H9 (cell line): Measurements from ENCODE around the gene MAP3K20. TPM values are rescaled to one million over a fixed set of nuclear protein-coding genes. Genes with fewer than 3 reads are reported as not detected.

Experiments
- DNase-seq: peaks from one replicate; pipeline ENCODE4 v3.0.0-alpha.2; 2017
- H2AFZ ChIP-seq: one replicate; pipeline ENCODE4 v1.6.1; 2013; ENCODE audit warnings: mild to moderate bottlenecking, low read length, control low read depth, moderate library complexity
- H2AK5ac ChIP-seq: 2 replicates; pipeline ENCODE4 v1.6.1; 2013; ENCODE audit warnings: low read length, control low read depth, mixed read lengths; ENCODE audit not compliant: insufficient read length
- H2BK120ac ChIP-seq: one replicate; pipeline ENCODE4 v1.6.1; 2013; ENCODE audit warnings: low read depth, mild to moderate bottlenecking, low read length, control low read depth, inconsistent platforms; ENCODE audit not compliant: poor library complexity, severe bottlenecking
- H2BK12ac ChIP-seq: 2 replicates; pipeline ENCODE4 v1.6.1; 2013; ENCODE audit warnings: low read length, control low read depth, mixed read lengths, low read depth; ENCODE audit not compliant: insufficient read length
- H2BK15ac ChIP-seq: 2 replicates; pipeline ENCODE4 v1.6.1; 2013; ENCODE audit warnings: low read depth, low read length, control low read depth
- H2BK20ac ChIP-seq: one replicate; pipeline ENCODE4 v1.6.1; 2013; ENCODE audit warnings: low read depth, mild to moderate bottlenecking, low read length, control low read depth, inconsistent platforms; ENCODE audit not compliant: poor library complexity, severe bottlenecking
- H2BK5ac ChIP-seq: 2 replicates; pipeline ENCODE4 v1.6.1; 2013; ENCODE audit warnings: low read length, control low read depth, mixed read lengths; ENCODE audit not compliant: insufficient read length
- H3K14ac ChIP-seq: 2 replicates; pipeline ENCODE4 v1.6.1; 2013; ENCODE audit warnings: low read length, control low read depth; ENCODE audit not compliant: insufficient read depth
- H3K18ac ChIP-seq: 2 replicates; pipeline ENCODE4 v1.6.1; 2013; ENCODE audit warnings: low read depth, mild to moderate bottlenecking, mixed read lengths, low read length, control low read depth; ENCODE audit not compliant: insufficient read length
- H3K23ac ChIP-seq: 2 replicates; pipeline ENCODE4 v1.6.1; 2013; ENCODE audit warnings: low read length, control low read depth, mixed read lengths, low read depth; ENCODE audit not compliant: insufficient read length
- H3K23me2 ChIP-seq: 2 replicates; pipeline ENCODE4 v1.6.1; 2013; ENCODE audit warnings: low read depth, mild to moderate bottlenecking, mixed read lengths, low read length, control low read depth; ENCODE audit not compliant: insufficient read length, poor library complexity, severe bottlenecking
- H3K27ac ChIP-seq: 2 replicates; pipeline ENCODE4 v1.5.1; 2013; ENCODE audit warnings: low read length, control low read depth, mixed read lengths, low read depth; ENCODE audit not compliant: insufficient read length
- H3K27me3 ChIP-seq: 2 replicates; pipeline ENCODE4 v1.6.1; 2013; ENCODE audit warnings: low read length, control low read depth, inconsistent platforms; ENCODE audit not compliant: insufficient read depth
- H3K4ac ChIP-seq: 2 replicates; pipeline ENCODE4 v1.6.1; 2013; ENCODE audit warnings: low read depth, mild to moderate bottlenecking, control low read depth, inconsistent platforms, low read length, moderate library complexity
- H3K4me1 ChIP-seq: 2 replicates; pipeline ENCODE4 v1.6.1; 2013; ENCODE audit warnings: low read length, control low read depth, inconsistent platforms; ENCODE audit not compliant: insufficient read depth
- H3K4me2 ChIP-seq: 2 replicates; pipeline ENCODE4 v1.6.1; 2013; ENCODE audit warnings: low read length, control low read depth, mixed read lengths; ENCODE audit not compliant: insufficient read length, insufficient read depth
- H3K56ac ChIP-seq: 2 replicates; pipeline ENCODE4 v1.6.1; 2013; ENCODE audit warnings: low read depth, mild to moderate bottlenecking, mixed read lengths, low read length, control low read depth; ENCODE audit not compliant: insufficient read length
- H3K79me1 ChIP-seq: 2 replicates; pipeline ENCODE4 v1.6.1; 2013; ENCODE audit warnings: low read depth, mild to moderate bottlenecking, moderate library complexity, low read length, control low read depth, inconsistent platforms; ENCODE audit not compliant: insufficient read depth, poor library complexity, severe bottlenecking
- H3K79me2 ChIP-seq: 2 replicates; pipeline ENCODE4 v1.6.1; 2013; ENCODE audit warnings: low read length, control low read depth, inconsistent platforms; ENCODE audit not compliant: insufficient read depth
- H3K9ac ChIP-seq: 2 replicates; pipeline ENCODE4 v1.6.1; 2013; ENCODE audit warnings: low read length, control low read depth, mixed read lengths; ENCODE audit not compliant: insufficient read length; ENCODE audit errors: extremely low read depth
- H3K9me3 ChIP-seq: one replicate; pipeline ENCODE4 v1.6.1; 2013; ENCODE audit warnings: low read depth, low read length, inconsistent platforms; ENCODE audit not compliant: control insufficient read depth
- H3T11ph ChIP-seq: one replicate; pipeline ENCODE4 v1.6.1; 2013; ENCODE audit warnings: mild to moderate bottlenecking, low read length, control low read depth, inconsistent platforms
- H4K20me1 ChIP-seq: one replicate; pipeline ENCODE4 v1.6.1; 2013; ENCODE audit not compliant: control insufficient read depth, insufficient read length, insufficient read depth
- H4K5ac ChIP-seq: 2 replicates; pipeline ENCODE4 v1.6.1; 2013; ENCODE audit warnings: low read depth, mild to moderate bottlenecking, mixed read lengths, low read length, control low read depth; ENCODE audit not compliant: insufficient read length
- H4K8ac ChIP-seq: replicated peaks from 2 replicates; pipeline ENCODE4 v1.6.1; 2013; ENCODE audit warnings: low read length, control low read depth, mixed read lengths, low read depth; ENCODE audit not compliant: insufficient read length
- H4K91ac ChIP-seq: 2 replicates; pipeline ENCODE4 v1.6.1; 2013; ENCODE audit warnings: low read depth, mild to moderate bottlenecking, moderate library complexity, mixed read lengths, low read length, control low read depth; ENCODE audit not compliant: insufficient read length
- H3K27ac Mint-ChIP-seq, 3 experiments: 2 replicates in 2 of 3; 3 replicates in 1 of 3; pipeline ENCODE4 v1.8.0; 2020 to 2021; ENCODE audit warnings: mixed read lengths in 3 of 3, mild to moderate bottlenecking in 1 of 3, moderate library complexity in 1 of 3
- H3K27me3 Mint-ChIP-seq: 2 replicates; pipeline ENCODE4 v1.8.0; 2021; ENCODE audit warnings: low read depth, mild to moderate bottlenecking, moderate library complexity, mixed read lengths
- H3K36me3 Mint-ChIP-seq, 3 experiments: 2 replicates in 2 of 3; 3 replicates in 1 of 3; pipeline ENCODE4 v1.8.0; 2020 to 2021; ENCODE audit warnings: low read depth in 3 of 3, mixed read lengths in 3 of 3; ENCODE audit not compliant: insufficient read depth in 1 of 3
- H3K4me1 Mint-ChIP-seq, 2 experiments: 2 replicates each; pipeline ENCODE4 v1.8.0; 2020; ENCODE audit warnings: mixed read lengths in 2 of 2
- H3K4me3 Mint-ChIP-seq, 2 experiments: 2 replicates in 1 of 2; 3 replicates in 1 of 2; pipeline ENCODE4 v1.8.0; 2020 to 2021; ENCODE audit warnings: mild to moderate bottlenecking in 2 of 2, mixed read lengths in 2 of 2, moderate library complexity in 1 of 2
- H3K9me3 Mint-ChIP-seq, 2 experiments: 2 replicates in 1 of 2; 3 replicates in 1 of 2; pipeline ENCODE4 v1.8.0; 2020; ENCODE audit warnings: mild to moderate bottlenecking in 2 of 2, mixed read lengths in 2 of 2, moderate library complexity in 1 of 2
- WGBS: extraction: QIAGEN DNeasy Blood & Tissue Kit; methylation state at CpG from one replicate; pipeline ENCODE4 v1.1.7; 2013; ENCODE audit warnings: missing lambda C conversion rate, low lambda C conversion rate, mixed read lengths; ENCODE audit not compliant: insufficient read length; ENCODE audit errors: extremely low coverage; 5-methylcytosine and 5-hydroxymethylcytosine counted together
- total RNA-seq: library from RNA; stranded (reverse); gene quantifications from 2 replicates; pipeline ENCODE4 v1.2.1, GENCODE V29; 2021
- TF ChIP-seq, protein P1 (sequence below): fragments of 200-600 bp; sonication (generic); conservative IDR thresholded peaks from 3 replicates; pipeline ENCODE4 v1.8.0; 2021; ENCODE audit warnings: antibody characterized with exemption, mild to moderate bottlenecking

The MAP3K20 gene
- total RNA-seq, 1 experiment from 2014 or later, result 8.7 TPM

- H4K5ac ChIP-seq, result no peak overlapping the region
- no peak overlapping the region for H3K18ac ChIP-seq
- H4K8ac ChIP-seq, result no peak overlapping the region
- H3K27me3 ChIP-seq, result no peaks in the 10 kb centered on the region
- H4K91ac ChIP-seq, result no peak overlapping the region
- no peaks in the 10 kb centered on the region for H3K79me1 ChIP-seq
- no peaks in the 10 kb centered on the region for H4K20me1 ChIP-seq
- no peak overlapping the region for H3K14ac ChIP-seq
- Mint-ChIP-seq H3K9me3 (no peaks in the 10 kb centered on the region), H3K36me3 (no peaks in the 10 kb centered on the region), H3K4me1 (peaks cover 0 to 4% of the 10 kb centered on the region in 2 experiments; a peak in 2 of 4 replicates), H3K4me3 (no peak overlapping the region), H3K27me3 (no peaks in the 10 kb centered on the region), H3K27ac (no peak overlapping the region)
- no peaks in the 10 kb centered on the region for H3K79me2 ChIP-seq
- DNase-seq, result no peak
- TF ChIP-seq, protein P1, sequence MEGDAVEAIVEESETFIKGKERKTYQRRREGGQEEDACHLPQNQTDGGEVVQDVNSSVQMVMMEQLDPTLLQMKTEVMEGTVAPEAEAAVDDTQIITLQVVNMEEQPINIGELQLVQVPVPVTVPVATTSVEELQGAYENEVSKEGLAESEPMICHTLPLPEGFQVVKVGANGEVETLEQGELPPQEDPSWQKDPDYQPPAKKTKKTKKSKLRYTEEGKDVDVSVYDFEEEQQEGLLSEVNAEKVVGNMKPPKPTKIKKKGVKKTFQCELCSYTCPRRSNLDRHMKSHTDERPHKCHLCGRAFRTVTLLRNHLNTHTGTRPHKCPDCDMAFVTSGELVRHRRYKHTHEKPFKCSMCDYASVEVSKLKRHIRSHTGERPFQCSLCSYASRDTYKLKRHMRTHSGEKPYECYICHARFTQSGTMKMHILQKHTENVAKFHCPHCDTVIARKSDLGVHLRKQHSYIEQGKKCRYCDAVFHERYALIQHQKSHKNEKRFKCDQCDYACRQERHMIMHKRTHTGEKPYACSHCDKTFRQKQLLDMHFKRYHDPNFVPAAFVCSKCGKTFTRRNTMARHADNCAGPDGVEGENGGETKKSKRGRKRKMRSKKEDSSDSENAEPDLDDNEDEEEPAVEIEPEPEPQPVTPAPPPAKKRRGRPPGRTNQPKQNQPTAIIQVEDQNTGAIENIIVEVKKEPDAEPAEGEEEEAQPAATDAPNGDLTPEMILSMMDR, result no peak
- no peak overlapping the region for H3K23ac ChIP-seq
- H3K23me2 ChIP-seq, result no peaks in the 10 kb centered on the region
- H3K4ac ChIP-seq, result no peak overlapping the region
- H2BK12ac ChIP-seq, result no peak overlapping the region
- no peak overlapping the region for H3T11ph ChIP-seq
- no CpG with 5 or more reads among the region's 10 CpGs for WGBS
- no peak overlapping the region for H3K4me2 ChIP-seq
- no peaks in the 10 kb centered on the region for H3K9me3 ChIP-seq
- no peak overlapping the region for H3K56ac ChIP-seq
- H2AK5ac ChIP-seq, result no peak overlapping the region
- H2BK20ac ChIP-seq, result no peak overlapping the region
- H2BK15ac ChIP-seq, result no peak overlapping the region
- no peaks in the 10 kb centered on the region for H3K4me1 ChIP-seq
- H3K9ac ChIP-seq, result no peak overlapping the region
- no peak overlapping the region for H3K27ac ChIP-seq
- no peak overlapping the region for H2BK120ac ChIP-seq
- no peak overlapping the region for H2BK5ac ChIP-seq
- H2AFZ ChIP-seq, result no peak overlapping the region
Measured at GRCh38 chr2:173044686-173045085, 31.0 kb upstream of the MAP3K20 start.
